Stimulated activated CD4-positive, alpha-beta T cell treated with anti-CD3 and anti-CD28 coated beads, Interleukin-15, amount 100 ng/mL, for 48 hours (primary cell): ENCODE results near the gene SYMPK.
A peak's percentile ranks its signal among the peaks of the same experiment; 100 is the strongest.

Source experiments
- DNase-seq, 2 donors: peaks; one replicate each; pipeline ENCODE4 v3.0.0-alpha.2; 2020; ENCODE audit warnings: low read depth in 2 of 2

SYMPK gene

DNA sequence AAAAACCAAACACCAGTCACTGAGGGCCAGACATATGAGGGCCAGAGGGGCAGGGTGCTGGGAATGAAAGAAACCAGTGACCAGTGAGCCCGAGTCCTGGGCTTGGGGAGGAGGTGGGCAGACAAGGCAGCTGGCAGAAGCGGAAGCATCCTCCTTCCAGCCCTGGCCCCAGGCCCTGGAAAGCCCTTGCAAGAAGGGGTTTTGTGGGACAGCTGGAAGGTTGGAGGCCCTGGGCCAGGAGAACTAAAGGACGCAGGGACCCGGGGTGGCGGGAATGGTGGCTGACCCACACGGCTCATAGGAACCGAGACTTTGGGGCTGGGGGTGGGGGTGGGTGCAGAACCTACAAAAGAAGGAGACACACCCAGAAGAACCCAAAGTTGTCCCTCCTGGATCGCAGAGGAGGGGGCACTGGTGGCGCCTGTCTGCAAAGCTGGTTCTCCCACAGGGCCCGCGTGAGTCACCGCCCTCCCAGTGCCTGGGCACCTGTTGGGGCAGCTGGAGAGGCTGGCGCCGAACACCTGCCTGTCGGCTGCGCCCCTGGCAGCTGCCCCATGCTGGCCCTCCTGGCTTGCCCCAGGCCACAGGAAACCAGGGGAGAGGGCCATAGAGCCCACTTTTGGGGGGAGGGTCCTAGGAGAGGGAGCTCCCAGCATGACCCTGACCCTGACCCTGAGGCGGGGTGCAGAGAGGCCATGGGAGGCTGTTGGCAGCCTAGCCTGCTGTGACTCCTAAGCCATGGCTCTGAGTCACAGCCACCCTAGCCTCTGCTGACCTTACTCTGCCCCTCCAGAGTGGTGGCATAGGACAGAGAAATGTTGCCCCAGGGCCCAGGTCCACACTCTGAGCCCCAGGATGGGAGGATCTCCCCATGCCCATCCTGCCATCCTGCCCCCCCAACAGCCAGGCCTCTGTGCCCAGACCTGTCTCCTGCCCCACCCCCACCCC lies 81.5 kb downstream of the SYMPK start:
- DNase-seq, result no peak

DNA sequence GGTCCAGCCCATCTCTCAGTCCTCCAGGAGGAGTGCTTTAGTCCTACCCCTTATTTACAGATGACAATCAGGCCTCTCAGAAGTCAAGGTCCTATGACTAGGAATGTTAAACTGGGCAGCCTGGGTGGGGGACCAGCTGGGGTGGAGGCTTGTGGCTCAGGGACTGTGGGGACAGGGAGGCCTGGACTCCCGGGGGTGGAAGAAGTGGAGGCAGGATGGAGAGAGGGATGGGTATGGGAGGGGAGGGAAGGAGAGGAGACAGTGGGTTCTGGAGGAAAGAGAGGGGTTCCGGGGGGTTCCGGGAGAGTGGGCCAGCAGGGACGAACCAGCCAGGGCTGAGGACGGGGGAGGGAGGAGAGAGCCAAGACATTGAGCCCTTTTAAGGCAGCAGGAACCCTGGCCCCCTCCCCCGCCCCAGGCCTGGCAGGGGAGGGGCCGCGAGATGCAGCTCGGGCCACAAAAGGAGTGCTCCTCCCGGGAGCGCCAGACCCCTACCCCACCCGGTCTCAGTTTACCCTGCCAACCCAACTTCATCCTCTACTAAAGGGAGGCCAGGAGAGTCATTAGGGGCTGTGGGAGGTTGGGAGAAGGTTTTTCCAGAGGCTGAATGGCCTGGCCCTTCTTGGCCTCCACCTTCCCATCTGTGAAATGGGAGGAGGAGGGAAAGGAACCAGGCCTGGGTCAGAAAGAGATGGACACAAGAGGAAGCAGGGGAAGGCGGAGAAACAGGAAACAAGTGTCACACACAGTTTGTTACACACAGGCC lies 82.3 kb downstream of the SYMPK start:
- no peak for DNase-seq

DNA sequence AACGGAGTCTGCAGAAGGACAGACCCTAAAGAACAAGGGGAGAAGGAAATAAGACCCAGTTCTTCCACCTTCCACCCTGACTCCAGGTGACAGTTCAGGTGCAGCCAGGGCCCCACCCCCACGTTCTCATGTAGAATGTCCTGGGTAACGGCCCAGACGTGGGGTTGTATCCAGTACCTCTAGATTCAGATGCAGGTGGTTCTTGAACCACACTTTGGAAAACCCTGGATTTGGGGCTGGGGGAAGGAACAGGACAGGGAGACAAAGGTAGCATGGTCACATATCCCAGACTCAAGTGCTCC lies 82.8 kb downstream of the SYMPK start:
- no peak for DNase-seq

DNA sequence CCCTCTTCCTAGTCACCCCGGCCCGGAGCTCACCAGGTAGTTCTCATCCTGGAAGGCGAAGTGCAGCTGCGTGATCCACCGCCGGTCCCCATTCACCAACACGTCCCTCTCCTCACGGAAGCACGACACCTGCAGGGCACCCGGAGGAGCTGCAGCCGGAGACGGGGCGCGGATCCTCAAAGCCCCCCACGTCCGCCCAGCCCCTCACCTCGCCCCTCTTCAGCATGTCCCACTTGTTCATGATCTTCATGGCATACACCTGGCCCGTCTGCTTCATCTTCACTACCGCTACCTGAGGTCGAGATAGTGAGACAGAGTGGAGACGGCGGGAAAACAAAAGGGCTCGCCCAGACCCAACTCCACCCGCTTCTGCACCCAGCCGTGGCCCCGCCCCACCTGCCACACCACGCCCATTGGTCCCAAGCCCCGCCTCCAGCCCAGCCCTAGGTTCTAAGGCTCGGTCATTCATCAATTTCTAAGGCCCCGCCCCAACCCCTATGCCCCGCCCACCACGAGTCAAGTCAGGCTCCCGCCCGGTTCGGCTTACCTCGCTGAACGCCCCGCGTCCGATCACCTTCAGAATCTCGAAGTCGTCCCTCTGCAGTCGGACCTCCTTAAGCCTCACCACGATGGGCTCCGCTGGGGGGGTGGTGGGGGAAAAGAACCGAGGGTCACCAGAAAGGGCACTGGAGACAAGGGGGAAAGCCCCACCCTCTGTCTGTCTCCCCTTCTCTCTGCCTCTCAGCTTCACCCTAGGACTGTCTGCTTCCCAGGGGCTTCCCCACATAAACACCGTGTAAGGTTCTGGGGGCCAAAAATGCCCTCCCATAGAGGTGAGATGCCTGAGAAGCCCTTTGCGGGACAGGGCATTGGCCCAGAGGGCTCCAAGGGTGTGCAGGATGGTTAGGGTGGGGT lies 83.5 kb downstream of the SYMPK start:
- DNase-seq, result peak; percentile 86 to 97

DNA sequence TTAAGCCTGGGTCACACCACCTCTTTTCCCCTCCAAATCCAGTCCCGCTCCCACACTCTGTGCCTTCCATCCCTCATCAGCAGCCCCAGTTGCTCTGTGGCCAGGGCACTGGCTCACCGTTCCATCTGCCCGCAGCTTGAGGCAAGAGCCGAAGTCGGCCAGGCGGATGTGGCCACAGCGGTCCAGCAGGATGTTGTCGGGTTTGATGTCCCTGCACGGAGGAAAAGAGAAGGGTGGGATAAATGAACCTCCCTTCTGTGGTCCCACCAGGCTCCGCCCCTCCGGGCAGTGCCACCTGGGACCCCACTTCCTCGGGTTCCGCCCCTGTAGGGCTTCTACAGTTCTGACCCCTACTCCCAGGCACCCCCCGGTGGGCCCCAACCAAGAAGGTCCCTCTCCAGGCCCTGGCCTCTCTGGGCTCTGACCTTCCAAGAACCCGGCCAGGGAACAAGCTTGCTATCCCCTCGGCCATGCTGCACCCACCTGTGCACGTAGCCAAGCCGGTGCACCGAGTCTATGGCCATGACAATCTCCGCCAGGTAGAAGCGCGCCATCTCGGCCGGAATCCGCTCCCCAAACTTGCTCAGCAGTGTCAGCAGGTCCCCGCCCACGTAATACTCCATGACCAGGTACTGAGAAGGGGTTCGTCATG lies 84.8 kb downstream of the SYMPK start:
- no peak for DNase-seq

DNA sequence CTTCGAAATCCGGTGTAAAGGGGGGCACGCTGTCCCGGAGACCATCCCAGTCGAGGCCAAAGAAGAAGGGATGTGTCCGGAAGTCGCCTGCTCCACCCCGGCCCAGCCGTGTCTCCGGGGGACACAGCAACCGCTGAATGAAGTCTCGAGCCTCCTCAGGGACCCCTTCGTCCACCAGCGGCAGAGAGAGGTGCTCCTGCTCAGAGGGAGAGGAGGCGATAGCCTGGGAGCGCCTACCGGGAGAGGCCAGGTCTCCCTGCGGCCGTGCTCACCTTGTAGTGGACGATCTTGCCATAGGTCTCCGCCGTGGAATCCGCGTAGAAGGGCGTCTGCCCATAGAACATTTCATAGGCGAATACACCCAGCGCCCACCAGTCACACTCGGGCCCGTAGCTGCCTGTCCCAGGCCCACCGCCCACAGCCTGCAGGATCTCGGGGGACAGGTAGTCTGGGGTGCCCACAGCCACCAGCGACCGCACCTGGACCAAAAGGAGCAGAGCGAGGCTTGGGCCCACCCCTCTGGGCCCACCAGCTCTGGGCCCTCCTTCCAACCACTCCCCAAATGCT lies 85.5 kb downstream of the SYMPK start:
- no peak for DNase-seq

DNA sequence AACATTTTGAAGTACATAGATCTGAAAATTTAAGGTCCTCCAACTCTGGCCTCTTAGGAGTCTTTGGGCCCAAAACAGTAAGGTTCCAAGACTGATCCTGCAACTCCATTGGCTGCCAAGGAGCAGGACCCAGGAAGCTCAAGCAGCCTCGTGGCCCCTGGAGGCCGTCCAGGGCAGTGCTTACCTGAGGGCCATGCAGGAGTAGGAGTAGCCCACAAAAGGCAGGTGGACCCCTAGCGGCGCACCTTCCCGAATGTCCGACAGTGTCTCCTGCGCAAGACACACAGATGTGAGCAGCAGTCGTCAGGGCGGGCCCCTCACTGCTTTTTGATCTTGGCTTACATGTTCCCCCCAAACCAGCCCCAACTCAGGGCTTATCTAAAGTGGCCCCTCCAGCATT lies 88.2 kb downstream of the SYMPK start:
- no peak for DNase-seq

DNA sequence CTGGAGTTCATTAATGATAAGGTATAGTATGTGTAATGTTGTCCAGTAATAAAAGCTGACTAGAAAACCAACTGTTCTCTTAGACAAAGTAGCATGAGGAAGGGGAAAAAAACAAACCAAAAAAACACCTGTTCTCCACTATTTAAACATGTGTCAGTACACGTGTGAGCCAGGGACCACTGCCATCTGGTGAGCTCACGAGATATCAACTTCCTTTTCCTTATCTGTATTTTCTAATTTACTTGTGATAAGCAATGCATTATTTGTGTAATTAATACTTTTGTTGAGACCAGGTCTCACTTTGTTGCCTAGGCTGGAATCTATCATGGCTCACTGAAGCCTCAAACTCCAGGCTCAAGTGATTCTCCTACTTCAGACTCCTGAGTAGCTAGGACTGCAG lies 89.6 kb downstream of the SYMPK start:
- DNase-seq, result no peak

DNA sequence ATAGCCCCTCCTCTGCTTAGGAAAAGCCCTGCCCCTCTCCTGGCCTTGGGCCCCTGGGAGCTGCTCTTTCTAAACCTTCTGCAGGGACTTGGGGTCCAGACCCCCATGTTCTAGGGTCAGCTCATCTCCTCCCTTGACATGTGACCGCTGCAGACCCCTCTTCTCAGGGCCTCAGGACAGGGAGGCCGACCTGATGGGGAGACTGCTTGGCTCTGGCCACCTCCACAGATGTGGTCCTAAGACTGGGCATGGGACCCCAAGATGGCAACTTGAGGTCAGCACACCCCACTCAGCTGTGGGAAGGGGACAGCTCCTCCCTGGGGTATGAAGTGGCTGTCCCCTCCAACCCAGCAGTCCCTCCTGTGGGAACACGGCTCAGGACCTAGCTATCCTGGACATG lies 90.0 kb downstream of the SYMPK start:
- no peak for DNase-seq

DNA sequence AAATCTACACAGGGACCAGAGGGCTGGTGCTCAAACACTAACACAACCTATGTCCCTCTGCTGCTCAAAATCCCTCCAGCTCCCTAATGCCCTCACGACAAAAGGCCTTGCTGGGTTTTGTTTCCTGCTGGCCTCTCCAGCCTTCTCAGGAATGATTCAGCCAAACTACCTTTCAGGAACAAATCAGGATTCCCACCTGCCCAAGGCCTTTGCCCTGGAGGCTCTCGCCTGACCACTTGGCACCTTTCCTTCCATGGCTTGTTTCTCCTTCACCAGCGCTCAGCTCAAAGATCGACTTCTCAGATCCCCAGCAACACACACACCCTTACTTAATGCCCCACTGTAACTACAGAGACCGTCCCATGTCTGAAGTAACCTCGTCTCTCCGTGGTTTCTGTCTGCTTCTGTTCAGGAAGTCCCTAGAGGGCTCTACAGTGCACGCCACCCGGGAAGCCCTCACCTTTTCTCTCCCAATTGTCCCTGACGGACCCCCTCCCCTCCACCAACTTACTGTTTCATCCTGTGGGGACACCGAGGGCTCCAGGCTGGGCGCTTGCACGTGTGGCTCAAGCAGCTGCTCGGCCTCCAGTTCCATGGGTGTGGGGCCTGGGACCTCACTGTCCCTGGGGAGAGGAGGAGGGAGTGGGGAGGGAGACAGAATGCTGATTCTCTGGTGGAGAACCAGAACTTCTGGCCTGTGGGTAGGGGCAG lies 90.7 kb downstream of the SYMPK start:
- no peak for DNase-seq

DNA sequence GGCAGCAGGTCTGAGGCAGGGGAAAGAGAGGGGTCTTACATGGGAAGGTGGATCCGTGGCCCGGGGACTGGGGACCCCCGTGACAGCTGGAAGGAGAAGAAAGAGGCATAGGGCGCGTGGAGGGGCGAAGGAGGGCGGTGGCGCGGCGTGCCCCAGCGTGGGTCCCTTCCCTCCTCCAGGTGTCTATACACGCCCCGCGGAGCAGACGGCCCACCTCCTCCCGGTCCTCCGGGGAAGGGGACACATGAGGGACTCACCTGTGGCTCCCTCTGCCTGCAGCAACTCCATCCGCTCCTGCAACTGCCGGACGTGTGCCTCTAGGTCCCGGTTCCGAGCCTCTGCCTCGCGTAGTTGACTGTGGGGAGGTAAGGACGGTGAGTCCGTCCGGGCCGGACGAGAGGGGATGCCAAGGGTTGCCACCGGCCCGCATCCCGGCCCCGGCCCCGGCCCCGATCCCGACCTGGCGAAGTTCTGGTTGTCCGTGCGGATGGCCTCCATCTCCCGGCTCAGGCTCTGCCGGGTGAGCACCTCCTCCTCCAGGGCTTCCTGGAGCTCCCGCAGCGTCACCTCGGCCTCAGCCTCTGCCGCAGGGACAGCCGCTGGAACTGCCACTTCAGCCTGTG lies 91.5 kb downstream of the SYMPK start:
- DNase-seq, result no peak

DNA sequence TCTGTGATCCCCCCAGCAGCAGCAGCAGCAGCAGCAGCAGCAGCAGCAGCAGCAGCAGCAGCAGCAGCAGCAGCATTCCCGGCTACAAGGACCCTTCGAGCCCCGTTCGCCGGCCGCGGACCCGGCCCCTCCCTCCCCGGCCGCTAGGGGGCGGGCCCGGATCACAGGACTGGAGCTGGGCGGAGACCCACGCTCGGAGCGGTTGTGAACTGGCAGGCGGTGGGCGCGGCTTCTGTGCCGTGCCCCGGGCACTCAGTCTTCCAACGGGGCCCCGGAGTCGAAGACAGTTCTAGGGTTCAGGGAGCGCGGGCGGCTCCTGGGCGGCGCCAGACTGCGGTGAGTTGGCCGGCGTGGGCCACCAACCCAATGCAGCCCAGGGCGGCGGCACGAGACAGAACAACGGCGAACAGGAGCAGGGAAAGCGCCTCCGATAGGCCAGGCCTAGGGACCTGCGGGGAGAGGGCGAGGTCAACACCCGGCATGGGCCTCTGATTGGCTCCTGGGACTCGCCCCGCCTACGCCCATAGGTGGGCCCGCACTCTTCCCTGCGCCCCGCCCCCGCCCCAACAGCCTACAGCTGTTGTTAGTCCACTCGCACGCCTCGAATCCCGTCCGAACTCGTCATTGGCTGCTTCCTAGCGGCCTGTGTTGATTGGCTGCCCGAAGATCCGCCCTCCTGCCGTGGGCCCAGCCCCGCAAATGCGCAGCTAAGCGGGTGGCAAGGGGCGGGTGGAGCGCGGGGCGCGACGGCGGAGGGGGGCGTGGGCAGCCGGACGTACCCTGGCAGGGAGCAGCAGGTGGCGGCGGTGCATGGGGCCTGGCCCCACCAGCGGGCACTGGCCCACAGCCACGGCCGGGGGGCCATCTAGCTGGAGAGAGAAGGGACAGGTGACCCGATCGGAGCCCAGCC lies 92.5 kb downstream of the SYMPK start:
- peak; percentile 85 to 87 for DNase-seq

DNA sequence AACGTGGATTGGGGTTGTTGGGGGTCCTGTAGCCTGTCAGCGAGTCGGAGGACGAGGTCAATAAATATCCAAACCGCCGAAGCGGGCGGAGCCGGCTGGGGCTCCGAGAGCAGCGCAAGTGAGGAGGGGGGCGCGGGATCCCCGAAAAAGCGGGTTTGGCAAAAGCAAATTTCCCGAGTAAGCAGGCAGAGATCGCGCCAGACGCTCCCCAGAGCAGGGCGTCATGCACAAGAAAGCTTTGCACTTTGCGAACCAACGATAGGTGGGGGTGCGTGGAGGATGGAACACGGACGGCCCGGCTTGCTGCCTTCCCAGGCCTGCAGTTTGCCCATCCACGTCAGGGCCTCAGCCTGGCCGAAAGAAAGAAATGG lies 93.1 kb downstream of the SYMPK start:
- peak; percentile 35 to 39 for DNase-seq

DNA sequence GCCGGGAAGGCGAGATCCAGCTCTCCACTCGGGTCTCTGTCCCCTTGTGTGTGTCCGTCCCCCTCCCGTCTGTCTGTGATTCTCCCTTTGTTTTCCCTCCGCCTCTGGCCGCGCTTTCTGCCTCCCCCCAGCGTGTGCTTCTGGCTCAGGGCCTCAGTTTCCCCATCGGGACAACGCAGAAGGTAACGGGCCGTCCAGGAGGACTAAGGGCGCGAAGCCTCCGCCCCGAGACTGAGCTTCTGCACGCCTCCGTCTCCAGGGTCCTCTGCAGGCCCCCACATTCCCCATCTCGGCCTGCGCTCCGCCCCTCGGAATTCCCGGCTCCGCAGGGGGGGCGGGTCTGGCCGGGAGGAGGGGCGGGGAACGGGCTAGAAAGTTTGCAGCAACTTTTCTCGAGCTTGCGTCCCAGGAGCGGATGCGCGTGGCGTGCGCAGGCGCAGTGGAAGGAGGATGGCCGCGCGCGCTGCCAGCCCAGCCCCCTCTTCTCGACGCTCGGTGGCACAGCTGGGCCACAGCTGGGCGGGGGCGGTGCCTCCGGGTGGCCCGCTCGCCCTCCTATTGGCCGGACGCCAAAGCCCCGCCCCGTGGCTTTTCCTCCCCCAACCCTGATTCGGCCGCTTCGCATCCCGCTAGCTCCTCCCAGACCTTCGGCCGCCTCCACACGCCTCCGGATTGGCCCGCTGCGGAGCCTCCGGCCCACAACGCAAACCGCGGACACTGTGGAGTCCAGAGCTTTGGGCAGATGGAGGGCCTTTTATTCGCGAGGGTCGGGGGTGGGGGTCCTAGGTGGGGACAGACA lies 93.8 kb downstream of the SYMPK start, which contains the start of gene SIX5:
TSS of gene SIX5 (minus strand) at position 269 of the 799 bp plus-strand sequence. CDS start 408 bp downstream, outside the sequence.
- peak; percentile 93 to 95 for DNase-seq

DNA sequence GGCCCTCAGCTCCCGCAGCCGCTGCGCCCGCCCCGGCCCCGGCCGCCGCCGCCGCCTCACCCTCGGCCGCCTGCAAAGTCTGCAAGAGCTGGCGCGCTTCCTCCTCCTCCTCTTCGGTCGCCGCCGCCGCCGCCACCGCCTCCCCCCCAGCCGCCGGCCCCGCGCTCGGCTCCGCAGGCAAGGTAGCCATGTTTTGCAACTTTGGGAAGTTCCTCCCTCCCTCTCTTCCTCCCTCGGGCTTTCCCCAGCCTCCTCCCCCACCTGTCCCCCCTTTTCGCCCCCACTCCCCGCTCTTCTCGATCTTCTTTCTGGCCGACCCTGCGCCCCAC lies 94.3 kb downstream of the SYMPK start:
- peak in 1 of 2 donors; percentile 45 for DNase-seq

DNA sequence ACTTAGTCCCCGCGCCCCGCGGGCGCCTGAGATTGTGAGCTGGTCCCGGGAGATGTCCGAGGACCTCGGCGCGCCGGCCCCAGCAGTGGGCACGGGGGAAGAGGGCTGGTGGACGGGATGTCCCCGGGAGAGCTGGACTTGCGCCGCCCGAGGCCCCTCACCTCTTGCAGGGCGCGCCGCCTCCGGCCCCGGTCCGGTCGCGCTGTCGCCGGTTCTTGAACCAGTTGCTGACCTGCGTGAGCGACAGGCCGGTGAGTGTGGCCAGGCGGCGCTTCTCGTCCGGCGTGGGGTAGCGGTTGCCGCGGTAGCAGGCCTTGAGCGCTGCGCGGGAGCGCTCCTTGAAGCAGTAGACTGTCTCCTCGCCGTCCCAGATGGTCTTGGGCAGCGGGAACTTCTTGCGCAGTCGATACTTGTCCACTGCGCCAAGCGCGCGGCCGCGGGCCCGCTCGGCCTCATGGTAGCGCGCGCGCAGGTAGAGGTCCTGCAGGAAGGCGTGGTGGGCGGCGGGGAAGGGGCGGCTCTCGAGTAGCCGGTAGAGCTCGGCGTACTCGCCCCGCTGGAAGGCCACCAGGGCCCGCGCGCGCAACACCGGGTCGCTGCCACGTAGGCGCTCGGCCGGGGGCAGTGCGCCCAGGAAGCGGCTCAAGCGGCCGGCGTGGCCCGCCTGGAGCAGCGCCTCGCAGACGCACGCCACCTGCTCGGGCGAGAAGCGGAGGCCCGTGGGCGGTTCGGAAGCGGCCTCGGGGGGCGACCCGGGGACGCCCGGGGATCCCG lies 94.9 kb downstream of the SYMPK start:
- no peak for DNase-seq

DNA sequence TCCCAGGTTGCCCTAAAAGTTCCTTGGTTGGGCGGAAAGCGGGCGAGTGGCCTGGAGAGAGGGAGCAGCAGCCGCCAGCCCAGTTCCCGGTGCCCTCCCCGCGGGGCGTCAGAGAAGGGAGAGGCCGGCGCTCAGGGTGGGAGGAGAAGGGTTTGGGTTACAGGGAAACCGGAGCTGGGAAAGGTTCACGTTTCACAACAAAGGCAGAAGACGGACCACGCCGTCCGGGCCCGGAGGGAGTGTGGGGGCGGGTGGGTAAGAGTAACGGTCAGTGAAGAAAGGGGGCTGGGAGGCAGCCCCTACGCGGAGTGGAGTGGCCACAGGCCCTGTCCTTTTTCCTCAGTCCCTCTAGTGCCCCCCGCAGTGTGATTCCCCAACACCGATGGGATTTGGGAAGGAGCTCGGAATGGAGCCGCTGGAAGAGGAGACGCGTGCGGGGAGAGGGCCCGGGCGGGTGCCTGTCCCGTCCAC lies 95.5 kb downstream of the SYMPK start:
- DNase-seq, result no peak
